ENCODE measurements around the gene GPRC5D. TPM values are rescaled to one million over a fixed set of nuclear protein-coding genes. Genes with fewer than 3 reads are reported as not detected.

Gene GPRC5D
- total RNA-seq, 1 experiment from 2014 or later: not detected

GRCh38 chr12:12982331-12982730, 30.4 kb upstream of the GPRC5D start:
- ChIA-PET POLR2A (ENCODE audit: unreplicated experiment) (no interaction called here), CTCF (interaction anchor here (1.2 kb wide), 1 partner anchor 193 kb away, joined by 3 read pairs; no protein-coding TSS in a partner anchor)
- peaks cover 35% of the 10 kb centered on the region for H3K36me3 ChIP-seq (ENCODE audit: low read depth)
- intact Hi-C loops (cut with micrococcal nuclease; ENCODE audit: unreplicated experiment): loop anchor here (2.0 to 5.0 kb wide), 2 partner anchors 92 to 605 kb away; partner anchors contain the start of gene GPRC5A
- H3K27ac ChIP-seq: no peak overlapping the region
- no peak overlapping the region for H3K4me2 ChIP-seq
- H3K9me3 ChIP-seq (ENCODE audit: insufficient read depth, low read depth): no peaks in the 10 kb centered on the region
- TF ChIP-seq, protein P1, sequence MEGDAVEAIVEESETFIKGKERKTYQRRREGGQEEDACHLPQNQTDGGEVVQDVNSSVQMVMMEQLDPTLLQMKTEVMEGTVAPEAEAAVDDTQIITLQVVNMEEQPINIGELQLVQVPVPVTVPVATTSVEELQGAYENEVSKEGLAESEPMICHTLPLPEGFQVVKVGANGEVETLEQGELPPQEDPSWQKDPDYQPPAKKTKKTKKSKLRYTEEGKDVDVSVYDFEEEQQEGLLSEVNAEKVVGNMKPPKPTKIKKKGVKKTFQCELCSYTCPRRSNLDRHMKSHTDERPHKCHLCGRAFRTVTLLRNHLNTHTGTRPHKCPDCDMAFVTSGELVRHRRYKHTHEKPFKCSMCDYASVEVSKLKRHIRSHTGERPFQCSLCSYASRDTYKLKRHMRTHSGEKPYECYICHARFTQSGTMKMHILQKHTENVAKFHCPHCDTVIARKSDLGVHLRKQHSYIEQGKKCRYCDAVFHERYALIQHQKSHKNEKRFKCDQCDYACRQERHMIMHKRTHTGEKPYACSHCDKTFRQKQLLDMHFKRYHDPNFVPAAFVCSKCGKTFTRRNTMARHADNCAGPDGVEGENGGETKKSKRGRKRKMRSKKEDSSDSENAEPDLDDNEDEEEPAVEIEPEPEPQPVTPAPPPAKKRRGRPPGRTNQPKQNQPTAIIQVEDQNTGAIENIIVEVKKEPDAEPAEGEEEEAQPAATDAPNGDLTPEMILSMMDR (conservative IDR thresholded peaks at IDR 0.05): no peak
- no peak for TF ChIP-seq EZH2 (IDR thresholded peaks at IDR 0.05; ENCODE audit: low read depth)
- no TSS peak for BruUV-seq (replicated peaks)
- peaks cover 24% of the 10 kb centered on the region for H3K79me2 ChIP-seq (ENCODE audit: low read depth)
- H3K4me3 ChIP-seq: no peak overlapping the region
- no peak for DNase-seq
- peaks cover 30% of the 10 kb centered on the region for H3F3A ChIP-seq (ENCODE audit: insufficient read depth, low read depth)
- no peaks in the 10 kb centered on the region for H4K20me1 ChIP-seq (ENCODE audit: insufficient read depth)
- H3K27me3 ChIP-seq (ENCODE audit: insufficient read depth, low read depth): no peaks in the 10 kb centered on the region
- peaks cover 21% of the 10 kb centered on the region for H3K4me1 ChIP-seq (replicated peaks; ENCODE audit: insufficient read depth)
- H2AFZ ChIP-seq: no peak overlapping the region
- H3K9me2 ChIP-seq (ENCODE audit: insufficient read depth): no peaks in the 10 kb centered on the region

DNA sequence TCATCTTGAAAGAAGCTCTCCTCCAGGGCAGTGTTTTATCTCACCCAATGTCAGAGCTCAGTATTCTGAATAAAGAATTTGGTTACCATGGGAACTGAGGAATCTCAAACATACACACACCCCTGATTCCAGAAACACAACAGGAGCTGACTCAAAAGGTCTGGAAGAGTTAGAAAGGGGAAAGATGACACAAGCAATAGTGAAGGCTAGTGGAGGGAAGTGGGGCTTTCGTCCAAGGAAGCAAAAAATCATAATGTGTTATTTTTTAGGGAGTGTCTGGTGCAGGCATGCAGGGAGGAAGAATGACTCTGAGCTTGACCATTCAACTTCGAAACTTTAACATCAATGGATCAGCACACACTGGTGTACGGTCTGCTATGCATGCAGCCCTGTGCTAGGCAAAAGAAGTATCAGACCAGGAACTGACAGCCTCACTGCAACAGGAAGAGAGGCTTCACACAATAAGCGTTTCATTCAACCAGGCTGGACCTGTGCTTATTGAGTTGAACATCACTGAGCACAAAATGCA, 27.8 kb upstream of the GPRC5D start:
- POLR2A ChIA-PET (ENCODE audit: unreplicated experiment): interaction anchor here (0.5 to 1.3 kb wide), 12 partner anchors 19 to 227 kb away, joined by 3 to 10 read pairs (median 4); partner anchors contain the start of gene GPRC5A
- Histone ChIP-seq H4K20me1 (ENCODE audit: insufficient read depth) (no peaks in the 10 kb centered on the region), H3K27ac (0 out of 2 replicates have a peak overlapping the region, but pooled peaks have one; percentile 9), H3K79me2 (ENCODE audit: low read depth) (peaks cover 28% of the 10 kb centered on the region), H3K27me3 (ENCODE audit: insufficient read depth, low read depth) (no peaks in the 10 kb centered on the region), H3F3A (ENCODE audit: insufficient read depth, low read depth) (peaks cover 40% of the 10 kb centered on the region), H2AFZ (no peak overlapping the region), H3K4me1 (replicated peaks; ENCODE audit: insufficient read depth) (peaks cover 44% of the 10 kb centered on the region), H3K36me3 (ENCODE audit: low read depth) (peaks cover 44% of the 10 kb centered on the region), H3K9me2 (ENCODE audit: insufficient read depth) (no peaks in the 10 kb centered on the region), H3K4me2 (0 out of 2 replicates have a peak overlapping the region, but pooled peaks have one; percentile 1), H3K4me3 (no peak overlapping the region), H3K9me3 (ENCODE audit: insufficient read depth, low read depth) (no peaks in the 10 kb centered on the region)
- DNase-seq: peak; percentile 69 to 70
- TF ChIP-seq EZH2 (IDR thresholded peaks at IDR 0.05; ENCODE audit: low read depth): no peak
- TF ChIP-seq, protein P1 (conservative IDR thresholded peaks at IDR 0.05): no peak
- CTCF ChIA-PET: interaction anchor here (0.5 to 1.1 kb wide), 4 partner anchors 11 to 244 kb away, joined by 3 to 10 read pairs (median 3); no protein-coding TSS in a partner anchor
- BruUV-seq (replicated peaks): no TSS peak
- intact Hi-C loops (cut with micrococcal nuclease; ENCODE audit: unreplicated experiment): loop anchor here (1.0 to 5.0 kb wide), 2 partner anchors 142 to 602 kb away; no protein-coding TSS in a partner anchor

- Histone ChIP-seq H3K4me3 (no peak overlapping the region), H3K27ac (no peak overlapping the region), H3K36me3 (ENCODE audit: low read depth) (peaks cover 51% of the 10 kb centered on the region), H4K20me1 (ENCODE audit: insufficient read depth) (no peaks in the 10 kb centered on the region), H3K79me2 (ENCODE audit: low read depth) (peaks cover 28% of the 10 kb centered on the region), H3K27me3 (ENCODE audit: insufficient read depth, low read depth) (no peaks in the 10 kb centered on the region), H3F3A (ENCODE audit: insufficient read depth, low read depth) (peaks cover 34% of the 10 kb centered on the region), H2AFZ (no peak overlapping the region), H3K9me2 (ENCODE audit: insufficient read depth) (no peaks in the 10 kb centered on the region), H3K4me1 (replicated peaks; ENCODE audit: insufficient read depth) (peaks cover 44% of the 10 kb centered on the region), H3K4me2 (no peak overlapping the region), H3K9me3 (ENCODE audit: insufficient read depth, low read depth) (no peaks in the 10 kb centered on the region)
- BruUV-seq (replicated peaks): TSS peak; percentile 25
- intact Hi-C loops (cut with micrococcal nuclease; ENCODE audit: unreplicated experiment): loop anchor here (1.0 kb wide), 1 partner anchor 142 kb away; no protein-coding TSS in a partner anchor
- POLR2A ChIA-PET (ENCODE audit: unreplicated experiment): interaction anchor here (0.5 to 1.3 kb wide), 5 partner anchors 20 to 200 kb away, joined by 3 to 10 read pairs (median 4); partner anchors contain the start of gene GPRC5A
- no peak for DNase-seq
- CTCF ChIA-PET: interaction anchor here (0.5 kb wide), 1 partner anchor 280 kb away, joined by 3 read pairs; no protein-coding TSS in a partner anchor
- TF ChIP-seq EZH2 (IDR thresholded peaks at IDR 0.05; ENCODE audit: low read depth): no peak
- TF ChIP-seq, protein P1 (conservative IDR thresholded peaks at IDR 0.05): no peak
Observed at GRCh38 chr12:12979126-12979525, 27.2 kb upstream of the GPRC5D start.
